HL-60 (cell line): ENCODE data around the gene SBK3.

ENCODE experiments used
- DNase-seq, 2 experiments: peaks; one replicate each; pipeline ENCODE4 v3.0.0-alpha.2; 2010 to 2020; ENCODE audit warnings: low read depth in 1 of 2, low spot score in 1 of 2
- H3K27ac ChIP-seq: fragments of 250-450 bp; sonication (Bioruptor Pico); replicated peaks from 2 replicates; pipeline ENCODE4 v1.5.1; 2020; ENCODE audit warnings: mild to moderate bottlenecking, moderate library complexity
- H3K27me3 ChIP-seq: fragments of 250-450 bp; sonication (Bioruptor Pico); 2 replicates; pipeline ENCODE4 v1.5.1; 2021; ENCODE audit warnings: mild to moderate bottlenecking, moderate library complexity; ENCODE audit not compliant: insufficient read depth, poor library complexity, severe bottlenecking
- H3K4me3 ChIP-seq: replicated peaks from 2 replicates; pipeline ENCODE4 v1.5.1; 2011; ENCODE audit warnings: mild to moderate bottlenecking, control low read depth, low read length; ENCODE audit not compliant: insufficient read depth
- GABPA ChIP-seq: IDR thresholded peaks from 2 replicates; pipeline ENCODE4 v1.6.1; 2012; ENCODE audit warnings: low read depth
- POLR2AphosphoS5 ChIP-seq: IDR thresholded peaks from 2 replicates; pipeline ENCODE4 v1.6.1; 2012; ENCODE audit warnings: low read depth
- SPI1 ChIP-seq: IDR thresholded peaks from 2 replicates; pipeline ENCODE4 v1.6.1; 2012; ENCODE audit warnings: low read depth, mild to moderate bottlenecking, borderline replicate concordance
- TF ChIP-seq, protein P1 (sequence below): IDR thresholded peaks from 2 replicates; pipeline ENCODE4 v1.6.1; 2012; ENCODE audit warnings: low read depth; ENCODE audit not compliant: insufficient replicate concordance
- TF ChIP-seq, protein P2 (sequence below): IDR thresholded peaks from one replicate; pipeline ENCODE4 v1.5.1; 2011; ENCODE audit warnings: low read length, control low read depth, inconsistent platforms; ENCODE audit not compliant: insufficient read depth

SBK3 gene

DNA sequence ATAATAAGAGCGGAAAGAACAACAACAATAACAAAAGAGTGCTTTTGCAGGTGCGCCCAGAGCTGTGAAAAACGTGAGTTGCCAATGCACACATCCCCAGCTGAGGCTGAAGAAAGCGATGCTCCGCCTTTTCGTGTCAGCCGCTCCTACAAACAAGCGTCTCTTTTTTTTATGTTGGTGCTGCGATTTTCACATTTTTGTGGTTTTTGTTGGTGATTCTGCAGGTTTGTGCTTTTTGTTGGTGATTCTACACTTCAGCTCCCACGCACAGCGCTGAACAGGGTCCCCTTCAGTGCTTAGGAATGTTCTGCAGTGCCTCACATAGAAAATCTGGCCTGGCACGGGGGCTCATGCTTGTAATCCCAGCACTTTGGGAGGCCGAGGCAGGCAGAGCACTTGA, 7.3 kb upstream of the SBK3 start:
- Histone ChIP-seq H3K27me3 (peaks cover 5% of the 10 kb centered on the region), H3K4me3 (no peak overlapping the region), H3K27ac (no peak overlapping the region)
- no peak for DNase-seq
- TF ChIP-seq, protein P1, sequence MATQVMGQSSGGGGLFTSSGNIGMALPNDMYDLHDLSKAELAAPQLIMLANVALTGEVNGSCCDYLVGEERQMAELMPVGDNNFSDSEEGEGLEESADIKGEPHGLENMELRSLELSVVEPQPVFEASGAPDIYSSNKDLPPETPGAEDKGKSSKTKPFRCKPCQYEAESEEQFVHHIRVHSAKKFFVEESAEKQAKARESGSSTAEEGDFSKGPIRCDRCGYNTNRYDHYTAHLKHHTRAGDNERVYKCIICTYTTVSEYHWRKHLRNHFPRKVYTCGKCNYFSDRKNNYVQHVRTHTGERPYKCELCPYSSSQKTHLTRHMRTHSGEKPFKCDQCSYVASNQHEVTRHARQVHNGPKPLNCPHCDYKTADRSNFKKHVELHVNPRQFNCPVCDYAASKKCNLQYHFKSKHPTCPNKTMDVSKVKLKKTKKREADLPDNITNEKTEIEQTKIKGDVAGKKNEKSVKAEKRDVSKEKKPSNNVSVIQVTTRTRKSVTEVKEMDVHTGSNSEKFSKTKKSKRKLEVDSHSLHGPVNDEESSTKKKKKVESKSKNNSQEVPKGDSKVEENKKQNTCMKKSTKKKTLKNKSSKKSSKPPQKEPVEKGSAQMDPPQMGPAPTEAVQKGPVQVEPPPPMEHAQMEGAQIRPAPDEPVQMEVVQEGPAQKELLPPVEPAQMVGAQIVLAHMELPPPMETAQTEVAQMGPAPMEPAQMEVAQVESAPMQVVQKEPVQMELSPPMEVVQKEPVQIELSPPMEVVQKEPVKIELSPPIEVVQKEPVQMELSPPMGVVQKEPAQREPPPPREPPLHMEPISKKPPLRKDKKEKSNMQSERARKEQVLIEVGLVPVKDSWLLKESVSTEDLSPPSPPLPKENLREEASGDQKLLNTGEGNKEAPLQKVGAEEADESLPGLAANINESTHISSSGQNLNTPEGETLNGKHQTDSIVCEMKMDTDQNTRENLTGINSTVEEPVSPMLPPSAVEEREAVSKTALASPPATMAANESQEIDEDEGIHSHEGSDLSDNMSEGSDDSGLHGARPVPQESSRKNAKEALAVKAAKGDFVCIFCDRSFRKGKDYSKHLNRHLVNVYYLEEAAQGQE = no peak
- no peak for TF ChIP-seq POLR2AphosphoS5
- TF ChIP-seq SPI1 = no peak
- TF ChIP-seq, protein P2, sequence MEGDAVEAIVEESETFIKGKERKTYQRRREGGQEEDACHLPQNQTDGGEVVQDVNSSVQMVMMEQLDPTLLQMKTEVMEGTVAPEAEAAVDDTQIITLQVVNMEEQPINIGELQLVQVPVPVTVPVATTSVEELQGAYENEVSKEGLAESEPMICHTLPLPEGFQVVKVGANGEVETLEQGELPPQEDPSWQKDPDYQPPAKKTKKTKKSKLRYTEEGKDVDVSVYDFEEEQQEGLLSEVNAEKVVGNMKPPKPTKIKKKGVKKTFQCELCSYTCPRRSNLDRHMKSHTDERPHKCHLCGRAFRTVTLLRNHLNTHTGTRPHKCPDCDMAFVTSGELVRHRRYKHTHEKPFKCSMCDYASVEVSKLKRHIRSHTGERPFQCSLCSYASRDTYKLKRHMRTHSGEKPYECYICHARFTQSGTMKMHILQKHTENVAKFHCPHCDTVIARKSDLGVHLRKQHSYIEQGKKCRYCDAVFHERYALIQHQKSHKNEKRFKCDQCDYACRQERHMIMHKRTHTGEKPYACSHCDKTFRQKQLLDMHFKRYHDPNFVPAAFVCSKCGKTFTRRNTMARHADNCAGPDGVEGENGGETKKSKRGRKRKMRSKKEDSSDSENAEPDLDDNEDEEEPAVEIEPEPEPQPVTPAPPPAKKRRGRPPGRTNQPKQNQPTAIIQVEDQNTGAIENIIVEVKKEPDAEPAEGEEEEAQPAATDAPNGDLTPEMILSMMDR = no peak
- no peak for TF ChIP-seq GABPA

GRCh38 chr19:55552206-55552605, 6.9 kb upstream of the SBK3 start:
- TF ChIP-seq, protein P1 = no peak
- no peak for TF ChIP-seq GABPA
- no peak for TF ChIP-seq SPI1
- no peak for TF ChIP-seq POLR2AphosphoS5
- TF ChIP-seq, protein P2 = no peak
- Histone ChIP-seq H3K27ac (no peak overlapping the region), H3K4me3 (no peak overlapping the region), H3K27me3 (peaks cover 9% of the 10 kb centered on the region)
- DNase-seq = no peak

GRCh38 chr19:55550321-55550650, 4.9 kb upstream of the SBK3 start:
- no peak for DNase-seq
- TF ChIP-seq POLR2AphosphoS5 = no peak
- TF ChIP-seq SPI1 = no peak
- TF ChIP-seq, protein P2 = no peak
- TF ChIP-seq, protein P1 = no peak
- no peak for TF ChIP-seq GABPA
- H3K27ac ChIP-seq = no peak overlapping the region
- peaks cover 10% of the 10 kb centered on the region for H3K27me3 ChIP-seq
- H3K4me3 ChIP-seq = no peak overlapping the region
